HepG2 (cell line): ENCODE results near the gene CENPO. TPM values are rescaled to one million over a fixed set of nuclear protein-coding genes. Genes with fewer than 3 reads are reported as not detected.
A peak's percentile ranks its signal among the peaks of the same experiment; 100 is the strongest.

Source experiments
- ATAC-seq: fragments of 200-7000 bp; cut with Tn5 transposase; 3 replicates; pipeline ENCODE4 v1.9.1; 2020; ENCODE audit warnings: mild to moderate bottlenecking, moderate library complexity
- BruUV-seq: library from RNA; stranded (reverse); fragments of 400-500 nt; replicated peaks from 2 replicates; lab custom pipeline; 2021; lab: Mats Ljungman, UMichigan
- CTCF ChIA-PET: fragments of 300-600 bp; formaldehyde crosslinking; extraction: SDS; loops from one replicate; lab custom pipeline; 2021; ENCODE audit warnings: low total read pairs, inconsistent platforms, low intra/inter-chr PET ratio; lab: Yijun Ruan, JAX
- POLR2A ChIA-PET: fragments of 350-600 bp; sonication (Branson Sonifier 250); formaldehyde crosslinking; loops from one replicate; lab custom pipeline; 2020; ENCODE audit warnings: antibody characterized with exemption, inconsistent platforms; lab: Yijun Ruan, JAX
- DNase-seq: peaks from one replicate; pipeline ENCODE4 v3.0.0-alpha.2; 2015; ENCODE audit warnings: low spot score
- FAIRE-seq: peaks from 3 replicates; lab custom pipeline; 2011; peaks lifted over from hg19 to GRCh38; lab: Jason Lieb, UNC
- H2AFZ ChIP-seq: one replicate; pipeline ENCODE4 v1.6.1; 2011; ENCODE audit warnings: low read length, inconsistent platforms
- H3K27ac ChIP-seq: fragments of 300-600 bp; 3 replicates; pipeline ENCODE4 v1.8.0; 2011; ENCODE audit warnings: mixed run types, mild to moderate bottlenecking, mixed read lengths, low read length, inconsistent platforms; ENCODE audit not compliant: insufficient read depth; ENCODE audit errors: extremely low read length
- H3K27me3 ChIP-seq, 2 experiments: fragments of 200-600 bp in 1 of 2; 2 replicates in 1 of 2; 3 replicates in 1 of 2; pipeline versions ENCODE4 v1.6.0 to v1.8.0; 2011; ENCODE audit warnings: low read length in 2 of 2, mild to moderate bottlenecking in 2 of 2, moderate library complexity in 2 of 2, inconsistent platforms in 1 of 2; ENCODE audit not compliant: insufficient read depth in 2 of 2, control insufficient read depth in 1 of 2
- H3K36me3 ChIP-seq, 2 experiments: fragments of 200-600 bp in 1 of 2; replicated peaks in 1 of 2; 2 replicates in 1 of 2; 3 replicates in 1 of 2; pipeline versions ENCODE4 v1.5.1 to v1.8.0; 2011; ENCODE audit warnings: low read length in 2 of 2, inconsistent platforms in 1 of 2; ENCODE audit not compliant: insufficient read depth in 2 of 2, control insufficient read depth in 1 of 2
- H3K4me1 ChIP-seq: 2 replicates; pipeline ENCODE4 v1.5.1; 2012; ENCODE audit warnings: low read length, inconsistent platforms; ENCODE audit not compliant: insufficient read depth
- H3K4me2 ChIP-seq: 2 replicates; pipeline ENCODE4 v1.6.0; 2011; ENCODE audit warnings: low read depth, low read length, inconsistent platforms
- H3K4me3 ChIP-seq, 3 experiments: fragments of 200-600 bp in 1 of 3; sonication (generic), shearing (Covaris generic) in 1 of 3; replicated peaks in 1 of 3; 2 replicates each; pipeline ENCODE4 v1.5.1; 2011 to 2016; ENCODE audit warnings: low read length in 3 of 3, inconsistent platforms in 2 of 3, low read depth in 2 of 3, mild to moderate bottlenecking in 2 of 3, control low read depth in 1 of 3, mixed read lengths in 1 of 3; ENCODE audit not compliant: insufficient read depth in 1 of 3
- H3K79me2 ChIP-seq: one replicate; pipeline ENCODE4 v1.6.1; 2011; ENCODE audit warnings: low read length, inconsistent platforms; ENCODE audit not compliant: insufficient read depth
- H3K9ac ChIP-seq: 2 replicates; pipeline ENCODE4 v1.6.0; 2011; ENCODE audit warnings: mild to moderate bottlenecking, low read depth, low read length, inconsistent platforms; ENCODE audit not compliant: insufficient read depth
- H3K9me3 ChIP-seq: 2 replicates; pipeline ENCODE4 v1.5.1; 2012; ENCODE audit warnings: mild to moderate bottlenecking, low read length
- H4K20me1 ChIP-seq: 2 replicates; pipeline ENCODE4 v1.6.0; 2011; ENCODE audit warnings: inconsistent platforms, mild to moderate bottlenecking, low read length, moderate library complexity; ENCODE audit not compliant: insufficient read depth
- CENPX ChIP-seq: sonication (generic); formaldehyde crosslinking; IDR thresholded peaks from 2 replicates; pipeline ENCODE4 v1.9.0; 2021; ENCODE audit warnings: mild to moderate bottlenecking, missing genetic modification reagents, moderate library complexity
- CHD4 ChIP-seq: fragments of 200-600 bp; sonication (generic); IDR thresholded peaks from 2 replicates; pipeline ENCODE4 v1.7.0; 2017; ENCODE audit warnings: mild to moderate bottlenecking, low read length, borderline replicate concordance
- CREM ChIP-seq, 2 experiments: sonication (generic) in 1 of 2; formaldehyde crosslinking in 1 of 2; IDR thresholded peaks; 2 replicates each; pipeline versions ENCODE4 v1.4.0 to v1.6.1; 2016 to 2020; ENCODE audit warnings: antibody characterized with exemption in 1 of 2, mild to moderate bottlenecking in 1 of 2, missing genetic modification reagents in 1 of 2
- GABPB1 ChIP-seq: IDR thresholded peaks from 2 replicates; pipeline ENCODE4 v1.6.1; 2016; ENCODE audit warnings: mild to moderate bottlenecking, missing genetic modification reagents, moderate library complexity, missing compliant biosample characterization
- IRX3 ChIP-seq: sonication (generic); formaldehyde crosslinking; IDR thresholded peaks from 2 replicates; pipeline ENCODE4 v1.8.1; 2023; ENCODE audit warnings: mild to moderate bottlenecking, low read depth, missing genetic modification reagents, borderline replicate concordance
- MED1 ChIP-seq: sonication (generic); formaldehyde crosslinking; IDR thresholded peaks from 2 replicates; pipeline ENCODE4 v1.4.0; 2020; ENCODE audit warnings: missing genetic modification reagents
- MTA3 ChIP-seq: sonication (generic); formaldehyde crosslinking; IDR thresholded peaks from 2 replicates; pipeline ENCODE4 v1.4.0; 2020; ENCODE audit warnings: missing genetic modification reagents
- NR2F1 ChIP-seq, 2 experiments: fragments of 450-650 bp in 1 of 2; formaldehyde crosslinking in 1 of 2; IDR thresholded peaks; 2 replicates each; pipeline versions ENCODE4 v1.5.0 to v1.6.1; 2016 to 2020; ENCODE audit warnings: mild to moderate bottlenecking in 1 of 2, missing compliant biosample characterization in 1 of 2, missing genetic modification reagents in 1 of 2, moderate library complexity in 1 of 2
- NR2F6 ChIP-seq, 2 experiments: IDR thresholded peaks; 2 replicates each; pipeline ENCODE4 v1.6.1; 2016; ENCODE audit warnings: antibody characterized with exemption in 1 of 2, mild to moderate bottlenecking in 1 of 2
- SAP130 ChIP-seq: IDR thresholded peaks from 2 replicates; pipeline ENCODE4 v1.6.1; 2016; ENCODE audit warnings: low read depth
- SMC3 ChIP-seq: IDR thresholded peaks from 2 replicates; pipeline ENCODE4 v1.6.1; 2011; ENCODE audit warnings: low read length, improper control_type of control experiment
- SRY ChIP-seq: sonication (generic); formaldehyde crosslinking; IDR thresholded peaks from 2 replicates; pipeline ENCODE4 v1.8.0; 2022; ENCODE audit warnings: mild to moderate bottlenecking, missing genetic modification reagents
- STAG1 ChIP-seq: sonication (generic); formaldehyde crosslinking; IDR thresholded peaks from 2 replicates; pipeline ENCODE4 v1.4.0; 2020; ENCODE audit warnings: missing genetic modification reagents
- TRIM24 ChIP-seq: sonication (generic); formaldehyde crosslinking; IDR thresholded peaks from 2 replicates; pipeline ENCODE4 v1.8.0; 2022; ENCODE audit warnings: mild to moderate bottlenecking, missing genetic modification reagents
- ZBTB3 ChIP-seq: sonication (generic); formaldehyde crosslinking; IDR thresholded peaks from 2 replicates; pipeline ENCODE4 v1.4.0; 2020; ENCODE audit warnings: low read depth, mild to moderate bottlenecking, moderate library complexity, missing genetic modification reagents, borderline replicate concordance
- ZNF205 ChIP-seq: IDR thresholded peaks from 2 replicates; pipeline ENCODE4 v1.6.1; 2018; ENCODE audit warnings: missing biosample characterization, missing genetic modification reagents
- ZNF367 ChIP-seq: sonication (generic); formaldehyde crosslinking; IDR thresholded peaks from 2 replicates; pipeline ENCODE4 v1.4.0; 2020; ENCODE audit warnings: missing genetic modification reagents, borderline replicate concordance
- ZNF672 ChIP-seq: sonication (generic); formaldehyde crosslinking; IDR thresholded peaks from 2 replicates; pipeline ENCODE4 v1.8.1; 2022; ENCODE audit warnings: missing genetic modification reagents
- ZNF703 ChIP-seq: sonication (generic); formaldehyde crosslinking; IDR thresholded peaks from 2 replicates; pipeline ENCODE4 v1.5.1; 2020; ENCODE audit warnings: missing genetic modification reagents, mild to moderate bottlenecking, moderate library complexity, borderline replicate concordance
- ZNF713 ChIP-seq: sonication (generic); formaldehyde crosslinking; IDR thresholded peaks from 2 replicates; pipeline ENCODE4 v1.4.0; 2020; ENCODE audit warnings: mild to moderate bottlenecking, missing genetic modification reagents
- WGBS: methylation state at CpG from one replicate; pipeline ENCODE4 v1.1.6; 2017; ENCODE audit warnings: low lambda C conversion rate; 5-methylcytosine and 5-hydroxymethylcytosine counted together
- in situ Hi-C: cut with HindIII; loops from 2 replicates; pipeline ENCODE4 v1.10.0; 2017; ENCODE audit warnings: low pct_unique_long_range_greater_than_20kb; ENCODE audit not compliant: extremely low pct_ligation_motif_present
- intact Hi-C: fragments of 100-400 bp; cut with micrococcal nuclease; formaldehyde crosslinking; loops from one replicate; pipeline ENCODE4 v1.10.0; 2022; ENCODE audit not compliant: unreplicated experiment
- polyA plus RNA-seq, 8 experiments: library from polyadenylated mRNA; depleted of rRNA in 3 of 8; stranded (reverse) in 7 of 8; unstranded in 1 of 8; fragments of >200 nt; fragmentation: Illumina TruSeq in 4 of 8; extraction: Trizol in 4 of 8; gene quantifications; 2 replicates each; pipeline versions ENCODE4 v1.2.1 to v1.2.3, GENCODE V29; 2011 to 2016; ENCODE audit warnings: low read depth in 4 of 8, missing spikeins in 1 of 8, mixed read lengths in 1 of 8; ENCODE audit not compliant: insufficient read depth in 1 of 8
- total RNA-seq, 5 experiments: library from RNA; depleted of rRNA; stranded (reverse); fragments of >200 nt; fragmentation: Illumina TruSeq; extraction: Trizol; gene quantifications; 2 replicates each; pipeline ENCODE4 v1.2.3, GENCODE V29; 2016; ENCODE audit warnings: low read depth in 1 of 5
- TF ChIP-seq, protein P1 (sequence below): sonication (generic); formaldehyde crosslinking; IDR thresholded peaks from 2 replicates; pipeline ENCODE4 v1.8.0; 2022; ENCODE audit warnings: missing genetic modification reagents, mild to moderate bottlenecking, moderate library complexity, borderline replicate concordance
- TF ChIP-seq, protein P2 (sequence below): sonication (generic); formaldehyde crosslinking; IDR thresholded peaks from 2 replicates; pipeline ENCODE4 v1.5.0; 2020; ENCODE audit warnings: missing genetic modification reagents

Gene CENPO
- total and polyA plus RNA-seq, 2 of the 13 experiments (the other 11 are each of a cell fraction or from before 2014, with no cell fraction given), result 19.7 to 35.5 TPM

DNA sequence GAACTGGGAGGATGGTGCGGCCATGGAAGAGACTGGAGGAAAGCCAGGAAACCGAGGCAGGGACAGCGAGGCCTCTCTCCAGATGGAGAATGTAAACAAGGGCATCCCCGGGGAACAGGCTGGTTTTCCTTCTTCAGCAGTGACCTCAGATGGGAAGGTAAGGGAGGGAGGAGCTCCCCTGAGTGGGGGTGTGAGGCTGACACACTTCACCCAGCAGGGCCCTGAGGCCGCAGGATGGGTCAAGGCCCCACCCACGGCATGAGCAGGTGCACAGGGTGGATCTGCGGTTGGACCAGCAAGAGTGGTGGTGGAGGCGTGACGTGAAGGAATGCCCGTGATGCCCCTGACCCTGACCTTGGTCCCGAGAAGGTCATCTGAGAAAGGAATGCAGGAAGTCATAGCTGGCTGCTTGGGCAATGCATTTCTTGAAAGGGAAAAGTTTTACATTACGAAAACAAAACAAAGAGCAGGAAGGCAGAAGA is 78.7 kb downstream of the CENPO start:
- DNase-seq, result no peak
- no peaks in the 10 kb centered on the region for H4K20me1 ChIP-seq
- CTCF ChIA-PET, result no interaction called here
- no peaks in the 10 kb centered on the region for H3K36me3 ChIP-seq
- in situ Hi-C loops (no loop called here), intact Hi-C loops (no loop called here)
- no peak overlapping the region for H2AFZ ChIP-seq
- POLR2A ChIA-PET, result no interaction called here
- ATAC-seq, result peak; percentile 53
- no peak overlapping the region for H3K27ac ChIP-seq
- H3K4me1 ChIP-seq, result peaks cover 11% of the 10 kb centered on the region
- H3K9me3 ChIP-seq, result no peaks in the 10 kb centered on the region
- no peaks in the 10 kb centered on the region for H3K79me2 ChIP-seq
- WGBS, result 23% methylated on average over 12 of the region's 12 CpGs
- H3K4me2 ChIP-seq, result peak overlapping the region; percentile 37
- FAIRE-seq, result no peak
- no peak overlapping the region for H3K9ac ChIP-seq
- H3K4me3 ChIP-seq, result peak overlapping the region in 1 of 3 experiments; percentile 19; a peak in 1 of 6 replicates
- BruUV-seq, result no TSS peak
- peaks cover 0 to 24% of the 10 kb centered on the region in 2 experiments; a peak in 1 of 5 replicates for H3K27me3 ChIP-seq
- TF ChIP-seq ZNF367 (CRISPR knock-in tag) (no peak), CENPX (CRISPR knock-in tag) (no peak), GABPB1 (CRISPR knock-in tag) (no peak), SAP130 (CRISPR knock-in tag) (no peak), ZNF713 (CRISPR knock-in tag) (no peak), TRIM24 (CRISPR knock-in tag) (0 out of 2 replicates have a peak, but pooled peaks have one; percentile 25), MTA3 (CRISPR knock-in tag) (no peak), IRX3 (CRISPR knock-in tag) (no peak), NR2F6 (IDR thresholded peaks at IDR 0.05) (peak; percentile 18; the same call in 1 of the 2 replicates), NR2F6 (CRISPR knock-in tag; IDR thresholded peaks at IDR 0.05) (peak; percentile 65), ZNF672 (no peak), CHD4 (no peak), ZNF703 (CRISPR knock-in tag) (no peak), SRY (CRISPR knock-in tag) (no peak), STAG1 (no peak), SMC3 (no peak), NR2F1 (CRISPR knock-in tag; IDR thresholded peaks at IDR 0.05) (peak in 1 of 2 experiments; percentile 58; a peak in 1 of 4 replicates), MED1 (no peak), CREM (IDR thresholded peaks at IDR 0.05) (no peak), CREM (CRISPR knock-in tag; IDR thresholded peaks at IDR 0.05) (no peak), ZBTB3 (CRISPR knock-in tag) (no peak), ZNF205 (CRISPR knock-in tag) (no peak)
- TF ChIP-seq, protein P1, sequence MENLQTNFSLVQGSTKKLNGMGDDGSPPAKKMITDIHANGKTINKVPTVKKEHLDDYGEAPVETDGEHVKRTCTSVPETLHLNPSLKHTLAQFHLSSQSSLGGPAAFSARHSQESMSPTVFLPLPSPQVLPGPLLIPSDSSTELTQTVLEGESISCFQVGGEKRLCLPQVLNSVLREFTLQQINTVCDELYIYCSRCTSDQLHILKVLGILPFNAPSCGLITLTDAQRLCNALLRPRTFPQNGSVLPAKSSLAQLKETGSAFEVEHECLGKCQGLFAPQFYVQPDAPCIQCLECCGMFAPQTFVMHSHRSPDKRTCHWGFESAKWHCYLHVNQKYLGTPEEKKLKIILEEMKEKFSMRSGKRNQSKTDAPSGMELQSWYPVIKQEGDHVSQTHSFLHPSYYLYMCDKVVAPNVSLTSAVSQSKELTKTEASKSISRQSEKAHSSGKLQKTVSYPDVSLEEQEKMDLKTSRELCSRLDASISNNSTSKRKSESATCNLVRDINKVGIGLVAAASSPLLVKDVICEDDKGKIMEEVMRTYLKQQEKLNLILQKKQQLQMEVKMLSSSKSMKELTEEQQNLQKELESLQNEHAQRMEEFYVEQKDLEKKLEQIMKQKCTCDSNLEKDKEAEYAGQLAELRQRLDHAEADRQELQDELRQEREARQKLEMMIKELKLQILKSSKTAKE, result no peak
- TF ChIP-seq, protein P2, sequence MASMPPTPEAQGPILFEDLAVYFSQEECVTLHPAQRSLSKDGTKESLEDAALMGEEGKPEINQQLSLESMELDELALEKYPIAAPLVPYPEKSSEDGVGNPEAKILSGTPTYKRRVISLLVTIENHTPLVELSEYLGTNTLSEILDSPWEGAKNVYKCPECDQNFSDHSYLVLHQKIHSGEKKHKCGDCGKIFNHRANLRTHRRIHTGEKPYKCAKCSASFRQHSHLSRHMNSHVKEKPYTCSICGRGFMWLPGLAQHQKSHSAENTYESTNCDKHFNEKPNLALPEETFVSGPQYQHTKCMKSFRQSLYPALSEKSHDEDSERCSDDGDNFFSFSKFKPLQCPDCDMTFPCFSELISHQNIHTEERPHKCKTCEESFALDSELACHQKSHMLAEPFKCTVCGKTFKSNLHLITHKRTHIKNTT (CRISPR knock-in tag), result no peak
